HepG2 (cell line): ENCODE results near the gene FKBP1B.

Experiments
- CREM ChIP-seq, 2 experiments: sonication (generic) in 1 of 2; formaldehyde crosslinking in 1 of 2; IDR thresholded peaks; 2 replicates each; pipeline versions ENCODE4 v1.4.0 to v1.6.1; 2016 to 2020; ENCODE audit warnings: antibody characterized with exemption in 1 of 2, mild to moderate bottlenecking in 1 of 2, missing genetic modification reagents in 1 of 2
- ONECUT2 ChIP-seq: sonication (generic); formaldehyde crosslinking; IDR thresholded peaks from 2 replicates; pipeline ENCODE4 v1.4.0; 2020; ENCODE audit warnings: missing genetic modification reagents
- POLR2AphosphoS5 ChIP-seq: IDR thresholded peaks from 2 replicates; pipeline ENCODE4 v1.6.1; 2012; ENCODE audit warnings: low read depth, low read length
- SAFB2 ChIP-seq: sonication (generic); formaldehyde crosslinking; IDR thresholded peaks from 2 replicates; pipeline ENCODE4 v1.5.1; 2020; ENCODE audit warnings: missing genetic modification reagents, low read depth, mild to moderate bottlenecking, borderline replicate concordance
- SOX6 ChIP-seq, 2 experiments: fragments of 450-650 bp in 1 of 2; sonication (generic) in 1 of 2; formaldehyde crosslinking in 1 of 2; IDR thresholded peaks; 2 replicates each; pipeline versions ENCODE4 v1.4.0 to v1.6.1; 2017 to 2020; ENCODE audit warnings: antibody characterized with exemption in 1 of 2, mild to moderate bottlenecking in 1 of 2, missing genetic modification reagents in 1 of 2
- ZNF614 ChIP-seq: IDR thresholded peaks from 2 replicates; pipeline ENCODE4 v1.6.1; 2018; ENCODE audit warnings: missing biosample characterization, missing genetic modification reagents, inconsistent platforms, borderline replicate concordance
- ZNF781 ChIP-seq: sonication (generic); formaldehyde crosslinking; IDR thresholded peaks from 2 replicates; pipeline ENCODE4 v1.5.1; 2020; ENCODE audit warnings: borderline replicate concordance, mild to moderate bottlenecking, missing genetic modification reagents; ENCODE audit errors: not compliant biosample characterization
- TF ChIP-seq, protein P1 (sequence below): sonication (generic); formaldehyde crosslinking; conservative IDR thresholded peaks from 2 replicates; pipeline ENCODE4 v1.4.0; 2020; ENCODE audit warnings: missing genetic modification reagents

DNA sequence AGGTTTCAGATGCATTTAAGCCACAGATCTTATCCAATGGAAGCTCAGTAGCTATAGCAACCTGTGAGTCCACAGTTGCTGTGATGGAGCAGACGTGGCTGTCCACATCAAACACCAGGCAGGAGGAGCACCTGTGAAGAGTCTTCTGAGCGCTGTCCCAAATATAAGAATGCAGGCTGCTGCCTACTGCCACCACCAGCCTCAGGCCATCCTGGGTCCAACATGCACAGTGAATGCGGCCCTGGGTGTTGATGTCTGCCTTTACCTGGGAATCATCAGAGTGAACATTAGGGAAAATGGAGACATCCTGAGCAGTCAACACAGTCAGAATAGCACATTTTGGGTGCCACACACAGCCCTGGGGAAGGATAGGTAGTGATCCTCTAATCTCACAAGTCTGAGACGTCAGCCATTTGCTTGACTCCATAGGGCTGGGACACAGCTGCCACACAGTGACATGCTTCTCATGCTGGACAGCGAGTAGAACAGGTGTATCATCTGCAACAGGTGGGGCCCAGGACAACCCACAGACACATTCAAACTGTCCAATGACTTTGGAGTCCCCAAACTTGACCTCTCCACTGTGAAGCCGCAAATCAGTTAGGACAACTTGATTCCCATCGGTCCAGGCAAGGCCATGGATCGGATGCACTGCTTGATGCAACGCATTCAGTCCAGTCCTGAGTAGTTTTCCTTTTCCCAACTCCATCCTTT is 10.6 kb upstream of the FKBP1B start:
- TF ChIP-seq ZNF614 (CRISPR knock-in tag) (no peak), SOX6 (IDR thresholded peaks at IDR 0.05) (no peak), SOX6 (CRISPR knock-in tag; IDR thresholded peaks at IDR 0.05) (no peak), POLR2AphosphoS5 (no peak), CREM (IDR thresholded peaks at IDR 0.05) (no peak), CREM (CRISPR knock-in tag; IDR thresholded peaks at IDR 0.05) (no peak), ZNF781 (CRISPR knock-in tag) (no peak), ONECUT2 (CRISPR knock-in tag) (no peak), SAFB2 (no peak)
- TF ChIP-seq, protein P1, sequence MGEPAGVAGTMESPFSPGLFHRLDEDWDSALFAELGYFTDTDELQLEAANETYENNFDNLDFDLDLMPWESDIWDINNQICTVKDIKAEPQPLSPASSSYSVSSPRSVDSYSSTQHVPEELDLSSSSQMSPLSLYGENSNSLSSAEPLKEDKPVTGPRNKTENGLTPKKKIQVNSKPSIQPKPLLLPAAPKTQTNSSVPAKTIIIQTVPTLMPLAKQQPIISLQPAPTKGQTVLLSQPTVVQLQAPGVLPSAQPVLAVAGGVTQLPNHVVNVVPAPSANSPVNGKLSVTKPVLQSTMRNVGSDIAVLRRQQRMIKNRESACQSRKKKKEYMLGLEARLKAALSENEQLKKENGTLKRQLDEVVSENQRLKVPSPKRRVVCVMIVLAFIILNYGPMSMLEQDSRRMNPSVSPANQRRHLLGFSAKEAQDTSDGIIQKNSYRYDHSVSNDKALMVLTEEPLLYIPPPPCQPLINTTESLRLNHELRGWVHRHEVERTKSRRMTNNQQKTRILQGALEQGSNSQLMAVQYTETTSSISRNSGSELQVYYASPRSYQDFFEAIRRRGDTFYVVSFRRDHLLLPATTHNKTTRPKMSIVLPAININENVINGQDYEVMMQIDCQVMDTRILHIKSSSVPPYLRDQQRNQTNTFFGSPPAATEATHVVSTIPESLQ (CRISPR knock-in tag): no peak
